Measurements from ENCODE around the gene BRME1. TPM values are rescaled to one million over a fixed set of nuclear protein-coding genes. Genes with fewer than 3 reads are reported as not detected.
A peak's percentile ranks its signal among the peaks of the same experiment; 100 is the strongest.

The BRME1 gene
- total RNA-seq, 1 experiment from 2014 or later = 1.7 TPM

GRCh38 chr19:13847407-13848339 lies 58.2 kb downstream of the BRME1 start:
- Histone ChIP-seq H2AFZ (ENCODE audit: low read depth, low read length, poor library complexity, severe bottlenecking) (no peak overlapping the region), H4K20me1 (ENCODE audit: insufficient read depth) (no peaks in the 10 kb centered on the region), H3K9me3 (ENCODE audit: control insufficient read depth in 1 of 2, insufficient read depth in 1 of 2, low read depth in 1 of 2, low read length in 2 of 2) (no peaks in the 10 kb centered on the region), H3K4me1 (ENCODE audit: control insufficient read depth in 1 of 2, insufficient read depth in 2 of 2, low read length in 2 of 2) (peaks cover 77 to 97% of the 10 kb centered on the region in 2 experiments), H3K9ac (ENCODE audit: low read length) (peak overlapping the region; percentile 90), H3K4me2 (ENCODE audit: low read length) (peak overlapping the region; percentile 92), H3K4me3 (replicated peaks in 1 of 2; ENCODE audit: low read depth in 1 of 2, low read length in 2 of 2) (peak overlapping the region; percentile 48 to 61), H3K79me2 (ENCODE audit: insufficient read depth, low read length) (0 out of 2 replicates have a peak, but pooled peaks cover 3% of the 10 kb centered on the region), H3K27ac (ENCODE audit: low read depth, low read length) (peak overlapping the region; percentile 96), H3K9me2 (ENCODE audit: insufficient read depth) (no peaks in the 10 kb centered on the region), H3K36me3 (ENCODE audit: control insufficient read depth in 1 of 2, insufficient read depth in 2 of 2, low read length in 2 of 2) (no peaks in the 10 kb centered on the region), H3K27me3 (ENCODE audit: insufficient read depth, low read length) (no peaks in the 10 kb centered on the region)
- DNase-seq (ENCODE audit: low read depth, low spot score) = no peak
- RAD21 ChIA-PET (ENCODE audit: low non-redundant PET in 1 of 2, low total read pairs in 2 of 2, uncharacterized antibody in 2 of 2, unreplicated experiment in 2 of 2) = interaction anchor here (0.7 to 1.2 kb wide), 4 partner anchors 11 to 100 kb away, joined by 3 to 4 read pairs (median 4); no protein-coding TSS in a partner anchor
- intact Hi-C loops (cut with micrococcal nuclease) = loop anchor here (5.0 kb wide), 1 partner anchor 695 kb away; the partner anchor contains the start of genes IER2 and STX10
- ATAC-seq = peak; percentile 41
- POLR2A ChIA-PET = interaction anchor here (0.6 to 2.4 kb wide), 7 partner anchors 8 to 671 kb away, joined by 3 to 29 read pairs (median 7); partner anchors contain the start of genes C19orf53 and DNAJB1
- TSS peak; percentile 42 for BruUV-seq (replicated peaks)
- CTCF ChIA-PET = interaction anchor here (1.7 kb wide), 1 partner anchor 15 kb away, joined by 9 read pairs; no protein-coding TSS in a partner anchor
- TF ChIP-seq YY1 (IDR thresholded peaks at IDR 0.05; ENCODE audit: extremely low read depth, insufficient replicate concordance, low read depth, low read length) = peak; percentile 61
- TF ChIP-seq REST (IDR thresholded peaks at IDR 0.05; ENCODE audit: low read depth) = no peak
- TF ChIP-seq TCF7L2 (IDR thresholded peaks at IDR 0.05; ENCODE audit: borderline replicate concordance, extremely low read depth, insufficient read depth, insufficient read length) = peak; percentile 89
- TF ChIP-seq ZBTB33 (IDR thresholded peaks at IDR 0.05; ENCODE audit: extremely low read depth, insufficient replicate concordance, low read length) = peak; percentile 51
- peak; percentile 69 for TF ChIP-seq POLR2AphosphoS5 (IDR thresholded peaks at IDR 0.05; ENCODE audit: low read depth, low read length)
- TF ChIP-seq POLR2A (IDR thresholded peaks at IDR 0.05; ENCODE audit: borderline replicate concordance, extremely low read depth, insufficient read depth, insufficient read length) = peak; percentile 31
- no peak for TF ChIP-seq EGR1 (IDR thresholded peaks at IDR 0.05; ENCODE audit: low read depth)
